HCT116 (cell line): ENCODE measurements around the gene PXYLP1. TPM values are rescaled to one million over a fixed set of nuclear protein-coding genes. Genes with fewer than 3 reads are reported as not detected.

ENCODE experiments used
- ATAC-seq: fragments of 200-7000 bp; cut with Tn5 transposase; 2 replicates; pipeline ENCODE4 v1.9.1; 2020; ENCODE audit warnings: mild to moderate bottlenecking, moderate library complexity
- BruUV-seq: library from RNA; stranded (reverse); fragments of 400-500 nt; replicated peaks from 2 replicates; lab custom pipeline; 2021; lab: Mats Ljungman, UMichigan
- CTCF ChIA-PET: fragments of 300-600 bp; sonication (Branson Sonifier 250); formaldehyde crosslinking; loops from one replicate; lab custom pipeline; 2021; ENCODE audit warnings: antibody characterized with exemption; lab: Charles Lee
- POLR2A ChIA-PET: fragments of 300-600, 350-600 bp; sonication (Branson Sonifier 250); formaldehyde crosslinking; loops from one replicate; lab custom pipeline; 2021; ENCODE audit warnings: antibody characterized with exemption; lab: Charles Lee
- RAD21 ChIA-PET, 2 experiments: fragments of 300-600 bp; sonication (Branson Sonifier 250); formaldehyde crosslinking; loops; one replicate each; lab custom pipeline; 2023; ENCODE audit warnings: low total read pairs in 2 of 2; ENCODE audit not compliant: uncharacterized antibody in 2 of 2, unreplicated experiment in 2 of 2, low non-redundant PET in 1 of 2; lab: Charles Lee
- DNase-seq: peaks from one replicate; pipeline ENCODE4 v3.0.0-alpha.2; 2010; ENCODE audit warnings: low read depth, low spot score
- H2AFZ ChIP-seq: fragments of 200-600 bp; shearing (Covaris generic), sonication (generic); 2 replicates; pipeline ENCODE4 v1.6.1; 2017; ENCODE audit warnings: low read depth, mixed run types, mixed read lengths, antibody characterized with exemption, low read length; ENCODE audit not compliant: poor library complexity, severe bottlenecking
- H3K27ac ChIP-seq: 2 replicates; pipeline ENCODE4 v1.5.1; 2012; ENCODE audit warnings: low read depth, low read length
- H3K27me3 ChIP-seq: fragments of 200-600 bp; sonication (generic); 2 replicates; pipeline ENCODE4 v1.6.1; 2016; ENCODE audit warnings: mixed run types, low read length, mixed read lengths; ENCODE audit not compliant: insufficient read depth
- H3K36me3 ChIP-seq, 2 experiments: fragments of 200-500 bp in 1 of 2; fragments of 200-600 bp in 1 of 2; sonication (Bioruptor generic) in 1 of 2; sonication (generic) in 1 of 2; 2 replicates each; pipeline versions ENCODE4 v1.5.1 to v1.6.1; 2014 to 2016; ENCODE audit warnings: low read length in 2 of 2, inconsistent platforms in 1 of 2, mixed read lengths in 1 of 2, mixed run types in 1 of 2; ENCODE audit not compliant: insufficient read depth in 2 of 2, control insufficient read depth in 1 of 2
- H3K4me1 ChIP-seq, 2 experiments: fragments of 200-600 bp in 1 of 2; sonication (generic) in 1 of 2; 2 replicates each; pipeline versions ENCODE4 v1.5.1 to v1.6.1; 2012 to 2017; ENCODE audit warnings: low read length in 2 of 2, inconsistent platforms in 1 of 2, mild to moderate bottlenecking in 1 of 2, mixed read lengths in 1 of 2, mixed run types in 1 of 2, moderate library complexity in 1 of 2; ENCODE audit not compliant: insufficient read depth in 2 of 2, control insufficient read depth in 1 of 2
- H3K4me2 ChIP-seq: fragments of 200-600 bp; sonication (generic); 2 replicates; pipeline ENCODE4 v1.6.1; 2017; ENCODE audit warnings: mixed run types, low read length, mixed read lengths
- H3K4me3 ChIP-seq, 2 experiments: fragments of 200-600 bp in 1 of 2; sonication (generic) in 1 of 2; replicated peaks in 1 of 2; 2 replicates each; pipeline ENCODE4 v1.5.1; 2011 to 2016; ENCODE audit warnings: low read length in 2 of 2, control low read depth in 1 of 2, low read depth in 1 of 2, mild to moderate bottlenecking in 1 of 2, mixed read lengths in 1 of 2, mixed run types in 1 of 2
- H3K79me2 ChIP-seq: fragments of 200-600 bp; sonication (generic); 2 replicates; pipeline ENCODE4 v1.6.1; 2017; ENCODE audit warnings: mild to moderate bottlenecking, mixed run types, low read length, moderate library complexity, mixed read lengths; ENCODE audit not compliant: insufficient read depth
- H3K9ac ChIP-seq: fragments of 200-600 bp; sonication (generic); 2 replicates; pipeline ENCODE4 v1.6.1; 2016; ENCODE audit warnings: low read length, mixed read lengths
- H3K9me2 ChIP-seq: fragments of 200-600 bp; sonication (generic), shearing (Covaris generic); 2 replicates; pipeline ENCODE4 v1.6.1; 2017; ENCODE audit warnings: mixed run types, mild to moderate bottlenecking, moderate library complexity; ENCODE audit not compliant: insufficient read depth
- H3K9me3 ChIP-seq, 2 experiments: fragments of 200-500 bp in 1 of 2; fragments of 200-600 bp in 1 of 2; sonication (Bioruptor generic) in 1 of 2; sonication (generic) in 1 of 2; 2 replicates each; pipeline ENCODE4 v1.6.1; 2014 to 2017; ENCODE audit warnings: low read length in 2 of 2, mixed read lengths in 2 of 2, inconsistent platforms in 1 of 2, low read depth in 1 of 2, mild to moderate bottlenecking in 1 of 2, mixed run types in 1 of 2, moderate library complexity in 1 of 2; ENCODE audit not compliant: control insufficient read depth in 1 of 2, insufficient read depth in 1 of 2
- H4K20me1 ChIP-seq: fragments of 200-600 bp; sonication (generic), shearing (Covaris generic); 2 replicates; pipeline ENCODE4 v1.6.1; 2017; ENCODE audit warnings: mixed run types, mild to moderate bottlenecking, moderate library complexity; ENCODE audit not compliant: insufficient read depth
- CBX3 ChIP-seq: IDR thresholded peaks from 2 replicates; pipeline ENCODE4 v1.6.1; 2012; ENCODE audit warnings: low read depth
- EZH2 ChIP-seq: fragments of 200-600 bp; sonication (generic); IDR thresholded peaks from 2 replicates; pipeline ENCODE4 v1.6.1; 2017; ENCODE audit warnings: antibody characterized with exemption, mixed run types
- POLR2AphosphoS5 ChIP-seq: IDR thresholded peaks from 2 replicates; pipeline ENCODE4 v1.6.1; 2011; ENCODE audit warnings: mild to moderate bottlenecking, low read depth, low read length, moderate library complexity
- RAD21 ChIP-seq: IDR thresholded peaks from 2 replicates; pipeline ENCODE4 v1.6.1; 2012; ENCODE audit warnings: low read depth, mild to moderate bottlenecking
- SIN3A ChIP-seq: IDR thresholded peaks from 2 replicates; pipeline ENCODE4 v1.6.1; 2012; ENCODE audit warnings: low read depth
- SP1 ChIP-seq: IDR thresholded peaks from 2 replicates; pipeline ENCODE4 v1.6.1; 2012; ENCODE audit warnings: low read depth
- YY1 ChIP-seq: IDR thresholded peaks from 2 replicates; pipeline ENCODE4 v1.6.1; 2011; ENCODE audit warnings: low read length, low read depth, moderate library complexity, mild to moderate bottlenecking; ENCODE audit not compliant: insufficient replicate concordance; ENCODE audit errors: extremely low read depth
- intact Hi-C: fragments of 100-400 bp; cut with micrococcal nuclease; formaldehyde crosslinking; loops from 2 replicates; pipeline ENCODE4 v1.10.0; 2022
- total RNA-seq: library from RNA; stranded (reverse); gene quantifications from one replicate; pipeline ENCODE4 v1.2.1, GENCODE V29; 2021; ENCODE audit not compliant: unreplicated experiment
- TF ChIP-seq, protein P1 (sequence below): IDR thresholded peaks from 2 replicates; pipeline ENCODE4 v1.6.1; 2012
- TF ChIP-seq, protein P2 (sequence below): IDR thresholded peaks from 2 replicates; pipeline ENCODE4 v1.6.1; 2012; ENCODE audit warnings: low read depth
- TF ChIP-seq, protein P3 (sequence below), 3 experiments: fragments of 200-600 bp in 1 of 3; sonication (generic) in 1 of 3; IDR thresholded peaks in 2 of 3; conservative IDR thresholded peaks in 1 of 3; 2 replicates each; pipeline ENCODE4 v1.5.1; 2012 to 2017; ENCODE audit warnings: low read depth in 2 of 3, low read length in 2 of 3, antibody characterized with exemption in 1 of 3, borderline replicate concordance in 1 of 3, control low read depth in 1 of 3, mild to moderate bottlenecking in 1 of 3, mixed read lengths in 1 of 3, mixed run types in 1 of 3, moderate library complexity in 1 of 3; ENCODE audit not compliant: insufficient read depth in 1 of 3

The PXYLP1 gene
- total RNA-seq, 1 experiment from 2014 or later = 15.3 TPM

DNA sequence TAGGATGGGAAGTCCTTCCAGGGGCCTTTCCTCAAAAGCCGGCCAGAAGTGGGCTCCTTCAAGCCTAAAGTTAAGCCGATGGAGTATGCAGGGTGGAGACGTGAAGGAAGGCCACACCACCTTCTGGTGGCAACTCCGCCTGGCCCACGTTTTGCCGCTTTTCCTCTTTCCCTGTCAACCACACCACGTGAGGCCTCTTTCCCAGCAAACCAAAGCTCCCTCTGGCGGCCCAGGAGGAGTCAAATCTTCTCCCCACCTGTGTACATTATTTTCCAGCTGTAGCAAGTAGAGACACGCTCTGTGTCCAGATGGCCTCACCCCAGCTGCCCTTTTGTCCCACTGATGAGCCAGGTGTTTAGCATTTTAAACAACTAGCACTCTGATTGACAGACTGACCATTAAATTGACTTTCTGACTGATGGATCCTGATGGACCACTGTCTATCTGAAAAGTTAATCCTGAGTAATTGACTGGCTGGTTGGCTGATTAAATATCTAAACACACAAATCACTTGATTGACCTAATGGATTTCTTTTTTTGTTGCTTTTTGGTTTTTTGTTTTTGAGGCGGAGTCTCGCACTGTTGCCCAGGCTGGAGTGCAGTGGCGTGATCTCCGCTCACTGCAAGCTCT, 77.1 kb downstream of the PXYLP1 start:
- no peak overlapping the region for H2AFZ ChIP-seq
- ChIA-PET CTCF (interaction anchor here (0.7 to 8.5 kb wide), 11 partner anchors 14 to 971 kb away, joined by 3 to 104 read pairs (median 4); partner anchors contain the start of gene PXYLP1), RAD21 (interaction anchor here in 1 of 2 experiments (0.6 to 1.0 kb wide), 2 partner anchors 12 to 143 kb away, joined by 3 to 5 read pairs; no protein-coding TSS in a partner anchor), POLR2A (interaction anchor here (1.0 to 1.3 kb wide), 2 partner anchors 61 to 143 kb away, joined by 3 to 5 read pairs; no protein-coding TSS in a partner anchor)
- no peaks in the 10 kb centered on the region for H3K36me3 ChIP-seq
- intact Hi-C loops = no loop called here
- H3K9me3 ChIP-seq = no peaks in the 10 kb centered on the region
- H3K9ac ChIP-seq = no peak overlapping the region
- H3K27me3 ChIP-seq = no peaks in the 10 kb centered on the region
- H3K4me3 ChIP-seq = no peak overlapping the region
- peak; percentile 79 for DNase-seq
- peaks cover 2 to 29% of the 10 kb centered on the region in 2 experiments; a peak in 3 of 4 replicates for H3K4me1 ChIP-seq
- no peaks in the 10 kb centered on the region for H3K79me2 ChIP-seq
- H3K4me2 ChIP-seq = no peak overlapping the region; the same call in 1 of the 2 replicates
- no peaks in the 10 kb centered on the region for H3K9me2 ChIP-seq
- 0 out of 2 replicates have a peak overlapping the region, but pooled peaks have one; percentile 6 for H3K27ac ChIP-seq
- no peaks in the 10 kb centered on the region for H4K20me1 ChIP-seq
- ATAC-seq = peak; percentile 63
- no TSS peak for BruUV-seq
- TF ChIP-seq RAD21 (peak; percentile 66), CBX3 (peak; percentile 94), YY1 (peak; percentile 21), POLR2AphosphoS5 (peak; percentile 45), SIN3A (0 out of 2 replicates have a peak, but pooled peaks have one; percentile 42), SP1 (peak; percentile 34; the same call in 1 of the 2 replicates), EZH2 (no peak)
- TF ChIP-seq, protein P1, sequence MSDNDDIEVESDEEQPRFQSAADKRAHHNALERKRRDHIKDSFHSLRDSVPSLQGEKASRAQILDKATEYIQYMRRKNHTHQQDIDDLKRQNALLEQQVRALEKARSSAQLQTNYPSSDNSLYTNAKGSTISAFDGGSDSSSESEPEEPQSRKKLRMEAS = peak; percentile 99
- TF ChIP-seq, protein P2, sequence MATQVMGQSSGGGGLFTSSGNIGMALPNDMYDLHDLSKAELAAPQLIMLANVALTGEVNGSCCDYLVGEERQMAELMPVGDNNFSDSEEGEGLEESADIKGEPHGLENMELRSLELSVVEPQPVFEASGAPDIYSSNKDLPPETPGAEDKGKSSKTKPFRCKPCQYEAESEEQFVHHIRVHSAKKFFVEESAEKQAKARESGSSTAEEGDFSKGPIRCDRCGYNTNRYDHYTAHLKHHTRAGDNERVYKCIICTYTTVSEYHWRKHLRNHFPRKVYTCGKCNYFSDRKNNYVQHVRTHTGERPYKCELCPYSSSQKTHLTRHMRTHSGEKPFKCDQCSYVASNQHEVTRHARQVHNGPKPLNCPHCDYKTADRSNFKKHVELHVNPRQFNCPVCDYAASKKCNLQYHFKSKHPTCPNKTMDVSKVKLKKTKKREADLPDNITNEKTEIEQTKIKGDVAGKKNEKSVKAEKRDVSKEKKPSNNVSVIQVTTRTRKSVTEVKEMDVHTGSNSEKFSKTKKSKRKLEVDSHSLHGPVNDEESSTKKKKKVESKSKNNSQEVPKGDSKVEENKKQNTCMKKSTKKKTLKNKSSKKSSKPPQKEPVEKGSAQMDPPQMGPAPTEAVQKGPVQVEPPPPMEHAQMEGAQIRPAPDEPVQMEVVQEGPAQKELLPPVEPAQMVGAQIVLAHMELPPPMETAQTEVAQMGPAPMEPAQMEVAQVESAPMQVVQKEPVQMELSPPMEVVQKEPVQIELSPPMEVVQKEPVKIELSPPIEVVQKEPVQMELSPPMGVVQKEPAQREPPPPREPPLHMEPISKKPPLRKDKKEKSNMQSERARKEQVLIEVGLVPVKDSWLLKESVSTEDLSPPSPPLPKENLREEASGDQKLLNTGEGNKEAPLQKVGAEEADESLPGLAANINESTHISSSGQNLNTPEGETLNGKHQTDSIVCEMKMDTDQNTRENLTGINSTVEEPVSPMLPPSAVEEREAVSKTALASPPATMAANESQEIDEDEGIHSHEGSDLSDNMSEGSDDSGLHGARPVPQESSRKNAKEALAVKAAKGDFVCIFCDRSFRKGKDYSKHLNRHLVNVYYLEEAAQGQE = no peak
- TF ChIP-seq, protein P3, sequence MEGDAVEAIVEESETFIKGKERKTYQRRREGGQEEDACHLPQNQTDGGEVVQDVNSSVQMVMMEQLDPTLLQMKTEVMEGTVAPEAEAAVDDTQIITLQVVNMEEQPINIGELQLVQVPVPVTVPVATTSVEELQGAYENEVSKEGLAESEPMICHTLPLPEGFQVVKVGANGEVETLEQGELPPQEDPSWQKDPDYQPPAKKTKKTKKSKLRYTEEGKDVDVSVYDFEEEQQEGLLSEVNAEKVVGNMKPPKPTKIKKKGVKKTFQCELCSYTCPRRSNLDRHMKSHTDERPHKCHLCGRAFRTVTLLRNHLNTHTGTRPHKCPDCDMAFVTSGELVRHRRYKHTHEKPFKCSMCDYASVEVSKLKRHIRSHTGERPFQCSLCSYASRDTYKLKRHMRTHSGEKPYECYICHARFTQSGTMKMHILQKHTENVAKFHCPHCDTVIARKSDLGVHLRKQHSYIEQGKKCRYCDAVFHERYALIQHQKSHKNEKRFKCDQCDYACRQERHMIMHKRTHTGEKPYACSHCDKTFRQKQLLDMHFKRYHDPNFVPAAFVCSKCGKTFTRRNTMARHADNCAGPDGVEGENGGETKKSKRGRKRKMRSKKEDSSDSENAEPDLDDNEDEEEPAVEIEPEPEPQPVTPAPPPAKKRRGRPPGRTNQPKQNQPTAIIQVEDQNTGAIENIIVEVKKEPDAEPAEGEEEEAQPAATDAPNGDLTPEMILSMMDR (IDR thresholded peaks at IDR 0.05 in 2 of 3, conservative IDR thresholded peaks at IDR 0.05 in 1 of 3; ENCODE audit: borderline replicate concordance in 1 of 3, insufficient read depth in 1 of 3, low read depth in 2 of 3, low read length in 2 of 3) = peak; percentile 68 to 85 (median 77)
